Glutamatergic neuron (in vitro differentiated cells): ENCODE data around the gene SLC13A1. TPM values are rescaled to one million over a fixed set of nuclear protein-coding genes. Genes with fewer than 3 reads are reported as not detected.

ENCODE experiments used
- DNase-seq: peaks from one replicate; pipeline ENCODE4 v3.0.0; 2022
- H3K27ac Mint-ChIP-seq: one replicate; pipeline ENCODE4 v1.8.0; 2020; ENCODE audit warnings: mild to moderate bottlenecking, mixed read lengths, inconsistent platforms; ENCODE audit not compliant: unreplicated experiment
- H3K27me3 Mint-ChIP-seq: one replicate; pipeline ENCODE4 v1.8.0; 2020; ENCODE audit warnings: mild to moderate bottlenecking, moderate library complexity, mixed read lengths, inconsistent platforms; ENCODE audit not compliant: unreplicated experiment
- H3K36me3 Mint-ChIP-seq: one replicate; pipeline ENCODE4 v1.8.0; 2020; ENCODE audit warnings: mild to moderate bottlenecking, mixed read lengths, inconsistent platforms; ENCODE audit not compliant: unreplicated experiment
- H3K4me1 Mint-ChIP-seq: one replicate; pipeline ENCODE4 v1.8.0; 2020; ENCODE audit warnings: mild to moderate bottlenecking, low read depth, mixed read lengths, inconsistent platforms; ENCODE audit not compliant: unreplicated experiment
- H3K4me3 Mint-ChIP-seq: one replicate; pipeline ENCODE4 v1.8.0; 2020; ENCODE audit warnings: mild to moderate bottlenecking, mixed read lengths, inconsistent platforms; ENCODE audit not compliant: unreplicated experiment
- H3K9me3 Mint-ChIP-seq: one replicate; pipeline ENCODE4 v1.8.0; 2020; ENCODE audit warnings: mild to moderate bottlenecking, moderate library complexity, mixed read lengths, inconsistent platforms; ENCODE audit not compliant: unreplicated experiment
- total RNA-seq: library from RNA; stranded (reverse); fragmentation: NEBNext Ultra II Directional; extraction: Animal tissue kit (Norgen Biotek cat#: 25700); gene quantifications from one replicate; pipeline ENCODE4 v1.2.1, GENCODE V29; 2021; ENCODE audit not compliant: unreplicated experiment
- TF ChIP-seq, protein P1 (sequence below): fragments of 200-600 bp; sonication (generic); IDR thresholded peaks from one replicate; pipeline ENCODE4 v1.5.0; 2021; ENCODE audit not compliant: partially characterized antibody, unreplicated experiment

SLC13A1 gene
- total RNA-seq, 1 donor from 2014 or later, result not detected

DNA sequence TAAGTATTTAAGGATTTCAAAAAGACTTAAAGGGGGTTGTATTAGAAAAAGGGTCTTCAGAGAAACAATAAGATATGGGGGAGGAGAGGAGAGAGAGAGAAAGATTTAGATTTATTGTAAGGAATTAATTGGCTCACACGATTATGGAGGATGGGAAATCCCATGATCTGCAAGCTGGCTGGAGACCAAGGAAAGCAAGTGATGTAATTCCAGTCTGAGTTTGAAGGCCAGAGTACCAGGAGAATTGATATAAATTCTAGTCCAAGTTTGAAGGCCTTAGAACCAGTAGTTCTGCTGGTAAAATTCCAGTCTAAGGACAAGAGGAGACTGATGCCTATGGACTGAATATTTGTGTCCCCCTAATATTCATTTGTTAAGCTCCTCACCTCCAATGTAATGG, 20.6 kb upstream of the SLC13A1 start:
- Mint-ChIP-seq H3K4me1 (no peaks in the 10 kb centered on the region), H3K27ac (no peak overlapping the region), H3K9me3 (no peaks in the 10 kb centered on the region), H3K4me3 (no peak overlapping the region), H3K36me3 (peaks cover 4% of the 10 kb centered on the region), H3K27me3 (no peaks in the 10 kb centered on the region)
- DNase-seq, result no peak
- TF ChIP-seq, protein P1, sequence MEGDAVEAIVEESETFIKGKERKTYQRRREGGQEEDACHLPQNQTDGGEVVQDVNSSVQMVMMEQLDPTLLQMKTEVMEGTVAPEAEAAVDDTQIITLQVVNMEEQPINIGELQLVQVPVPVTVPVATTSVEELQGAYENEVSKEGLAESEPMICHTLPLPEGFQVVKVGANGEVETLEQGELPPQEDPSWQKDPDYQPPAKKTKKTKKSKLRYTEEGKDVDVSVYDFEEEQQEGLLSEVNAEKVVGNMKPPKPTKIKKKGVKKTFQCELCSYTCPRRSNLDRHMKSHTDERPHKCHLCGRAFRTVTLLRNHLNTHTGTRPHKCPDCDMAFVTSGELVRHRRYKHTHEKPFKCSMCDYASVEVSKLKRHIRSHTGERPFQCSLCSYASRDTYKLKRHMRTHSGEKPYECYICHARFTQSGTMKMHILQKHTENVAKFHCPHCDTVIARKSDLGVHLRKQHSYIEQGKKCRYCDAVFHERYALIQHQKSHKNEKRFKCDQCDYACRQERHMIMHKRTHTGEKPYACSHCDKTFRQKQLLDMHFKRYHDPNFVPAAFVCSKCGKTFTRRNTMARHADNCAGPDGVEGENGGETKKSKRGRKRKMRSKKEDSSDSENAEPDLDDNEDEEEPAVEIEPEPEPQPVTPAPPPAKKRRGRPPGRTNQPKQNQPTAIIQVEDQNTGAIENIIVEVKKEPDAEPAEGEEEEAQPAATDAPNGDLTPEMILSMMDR, result no peak

DNA sequence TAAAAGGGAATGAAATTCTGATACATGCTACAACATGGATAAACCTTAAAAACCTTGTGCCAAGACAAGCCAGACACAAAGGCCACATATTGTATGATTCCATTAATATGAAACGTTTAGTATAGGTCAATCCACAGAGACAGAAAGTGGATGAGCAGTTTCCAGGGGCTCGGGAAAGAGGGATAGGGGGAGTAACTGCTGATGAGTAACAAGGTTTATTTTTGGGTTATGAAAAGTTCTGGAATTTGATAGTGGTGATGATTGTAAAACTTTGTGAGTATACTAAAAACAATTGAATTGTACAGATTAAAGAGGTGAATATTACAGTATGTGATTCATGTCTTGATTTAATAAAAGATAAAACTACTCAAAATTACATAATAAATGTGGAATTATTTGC, 19.1 kb upstream of the SLC13A1 start:
- TF ChIP-seq, protein P1, result no peak
- H3K27ac Mint-ChIP-seq, result no peak overlapping the region
- H3K9me3 Mint-ChIP-seq, result no peaks in the 10 kb centered on the region
- no peak overlapping the region for H3K4me3 Mint-ChIP-seq
- H3K36me3 Mint-ChIP-seq, result peaks cover 12% of the 10 kb centered on the region
- H3K4me1 Mint-ChIP-seq, result no peaks in the 10 kb centered on the region
- H3K27me3 Mint-ChIP-seq, result no peaks in the 10 kb centered on the region
- no peak for DNase-seq

DNA sequence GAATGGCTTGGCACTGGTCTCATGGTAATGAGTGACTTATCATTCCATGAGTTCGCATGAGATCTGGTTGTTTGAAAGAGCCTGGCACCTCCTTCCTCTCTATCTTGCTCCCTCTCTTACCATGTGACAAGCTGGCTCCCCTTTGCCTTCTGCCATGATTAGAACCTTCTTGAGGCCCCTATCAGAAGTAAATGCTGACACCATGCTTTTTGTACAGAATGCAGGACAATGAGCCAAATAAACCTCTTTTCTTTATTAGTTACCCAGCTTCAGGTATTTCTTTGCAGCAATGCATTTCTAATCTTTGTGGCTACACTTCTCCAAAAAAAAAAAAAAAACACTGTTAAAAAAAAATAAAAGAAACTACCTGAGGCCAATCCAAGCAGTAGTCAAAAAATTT, 17.1 kb upstream of the SLC13A1 start:
- no peak overlapping the region for H3K27ac Mint-ChIP-seq
- H3K4me3 Mint-ChIP-seq, result no peak overlapping the region
- H3K4me1 Mint-ChIP-seq, result no peaks in the 10 kb centered on the region
- H3K27me3 Mint-ChIP-seq, result no peaks in the 10 kb centered on the region
- TF ChIP-seq, protein P1, result no peak
- no peak for DNase-seq
- peaks cover 12% of the 10 kb centered on the region for H3K36me3 Mint-ChIP-seq
- no peaks in the 10 kb centered on the region for H3K9me3 Mint-ChIP-seq

DNA sequence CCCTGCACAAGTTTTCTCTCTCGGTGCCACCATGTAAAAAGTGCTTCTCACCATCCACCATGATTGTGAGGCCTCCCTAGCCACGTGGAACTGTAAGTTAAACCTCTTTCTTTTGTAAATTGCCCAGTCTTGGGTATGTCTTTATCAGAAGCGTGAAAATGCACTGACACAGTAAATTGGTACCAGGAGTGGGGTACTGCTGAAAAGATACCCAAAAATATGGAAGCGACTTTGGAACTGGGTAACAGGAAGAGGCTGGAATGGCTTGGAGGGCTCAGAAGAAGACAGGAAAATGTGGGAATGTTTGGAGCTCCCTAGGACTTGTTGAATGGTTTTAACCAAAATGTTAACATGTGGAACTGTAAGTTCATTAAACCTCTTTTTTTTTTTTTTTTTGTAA, 15.6 kb upstream of the SLC13A1 start:
- Mint-ChIP-seq H3K27ac (no peak overlapping the region), H3K27me3 (no peaks in the 10 kb centered on the region), H3K36me3 (peaks cover 12% of the 10 kb centered on the region), H3K4me3 (no peak overlapping the region), H3K4me1 (no peaks in the 10 kb centered on the region), H3K9me3 (no peaks in the 10 kb centered on the region)
- DNase-seq, result no peak
- TF ChIP-seq, protein P1, result no peak

DNA sequence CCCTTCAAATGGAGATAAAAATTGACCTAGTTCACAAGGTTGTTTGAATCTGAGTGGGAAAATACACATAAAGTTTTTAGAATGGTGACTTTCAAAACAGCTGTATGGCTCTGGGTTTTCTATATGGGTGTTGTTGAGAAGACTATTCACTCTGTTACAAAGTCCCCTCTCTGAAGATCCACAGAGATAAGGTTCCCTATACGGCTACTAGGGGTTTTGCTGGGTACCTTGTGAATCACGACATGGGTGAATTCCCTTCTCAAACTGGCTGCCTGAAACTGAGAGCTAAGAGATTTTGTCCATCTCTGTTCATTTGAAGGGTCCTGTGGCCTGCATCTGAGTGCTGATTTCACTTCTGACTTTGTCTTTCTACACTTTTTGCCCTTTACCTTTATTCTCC, 11.8 kb upstream of the SLC13A1 start:
- no peak overlapping the region for H3K27ac Mint-ChIP-seq
- no peaks in the 10 kb centered on the region for H3K9me3 Mint-ChIP-seq
- no peaks in the 10 kb centered on the region for H3K4me1 Mint-ChIP-seq
- H3K27me3 Mint-ChIP-seq, result no peaks in the 10 kb centered on the region
- H3K36me3 Mint-ChIP-seq, result peaks cover 9% of the 10 kb centered on the region
- H3K4me3 Mint-ChIP-seq, result no peak overlapping the region
- DNase-seq, result no peak
- TF ChIP-seq, protein P1, result no peak
